Activated T-cell treated with anti-CD3 and anti-CD28 coated beads for 4 hours (primary cell): Measurements from ENCODE around the gene CHL1.

Experiments used
- DNase-seq: peaks from one replicate; pipeline ENCODE4 v3.0.0-alpha.2; 2020

Gene CHL1

DNA sequence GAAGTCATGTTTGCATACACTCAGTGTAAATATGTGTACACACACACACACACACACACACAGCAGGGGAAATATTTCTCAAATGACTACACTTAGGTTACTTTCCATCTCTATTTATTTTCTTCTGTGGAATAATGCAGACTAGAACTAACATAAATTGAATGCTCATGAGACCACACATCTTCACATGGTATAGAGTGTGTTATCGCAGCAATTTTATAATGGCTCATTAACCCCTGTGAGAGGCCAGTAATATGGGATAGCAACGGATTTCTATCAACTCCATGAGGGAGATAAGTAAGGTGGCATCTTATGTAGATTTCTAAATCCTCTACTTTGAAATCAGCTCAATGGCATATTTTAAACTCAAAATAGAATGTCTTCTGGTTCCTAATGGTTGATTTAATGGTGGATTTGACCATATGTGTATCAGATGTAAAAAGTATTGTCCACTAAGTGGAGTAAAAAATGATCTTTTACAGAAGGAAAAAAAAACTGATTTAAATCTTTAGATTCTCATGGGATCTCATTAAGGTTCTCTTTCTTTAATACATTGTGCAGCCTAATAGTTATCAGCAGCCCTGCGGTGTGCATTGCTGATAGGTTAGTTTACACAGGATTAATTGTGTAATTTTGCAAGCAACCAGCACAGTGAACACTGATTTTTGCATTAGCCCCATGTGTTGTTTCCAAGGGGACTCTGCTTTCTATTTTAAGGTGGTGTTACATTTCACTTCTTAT lies 32.0 kb downstream of the CHL1 start:
- DNase-seq: no peak

DNA sequence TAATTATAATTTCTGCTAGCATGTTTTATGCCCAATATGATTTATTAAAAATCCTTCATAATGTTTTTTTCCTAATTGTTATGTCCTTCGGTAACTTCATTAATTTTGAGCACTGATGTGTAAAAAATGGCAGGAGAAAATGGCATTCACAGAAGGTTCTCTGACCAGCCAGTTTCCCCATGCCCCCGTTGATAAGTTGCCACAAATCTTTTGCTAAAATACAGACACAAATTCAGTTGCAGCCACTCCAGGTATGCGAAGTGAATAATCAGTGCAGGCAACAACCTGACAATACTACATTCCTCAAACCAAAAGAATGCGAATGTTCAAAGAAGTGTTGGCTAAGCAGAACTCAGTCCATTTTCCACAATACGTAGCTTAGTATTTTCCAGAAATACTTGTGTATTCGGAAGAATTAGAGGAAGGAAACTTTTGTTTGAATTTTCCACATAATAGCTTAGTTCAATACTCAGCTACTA lies 32.7 kb downstream of the CHL1 start:
- DNase-seq: no peak

DNA sequence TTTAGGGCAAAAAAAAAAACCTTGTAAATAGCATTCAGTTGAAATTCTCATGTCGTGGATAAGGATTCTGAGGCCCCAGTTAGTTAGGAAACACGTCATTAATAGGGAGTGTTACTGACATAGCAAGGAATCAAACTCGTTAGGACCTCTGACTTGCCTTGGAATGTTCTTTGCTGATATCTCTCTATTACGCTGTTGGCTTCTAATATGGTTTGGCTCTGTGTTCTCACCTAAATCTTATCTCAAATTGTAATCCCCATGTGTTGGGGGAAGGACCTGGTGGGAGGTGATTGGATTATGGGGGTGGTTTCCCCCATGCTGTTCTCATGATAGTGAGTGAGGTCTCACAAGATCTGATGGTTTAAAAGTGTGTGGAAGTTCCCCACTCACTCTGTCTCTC lies 40.3 kb downstream of the CHL1 start:
- DNase-seq: no peak

- no peak for DNase-seq
Observed at GRCh38 chr3:242602-243355, 46.2 kb downstream of the CHL1 start.

GRCh38 chr3:243356-243725 lies 46.8 kb downstream of the CHL1 start:
- no peak for DNase-seq

- no peak for DNase-seq
Observed at GRCh38 chr3:244041-244440, 47.5 kb downstream of the CHL1 start.

GRCh38 chr3:247916-248315 lies 51.4 kb downstream of the CHL1 start:
- no peak for DNase-seq

DNA sequence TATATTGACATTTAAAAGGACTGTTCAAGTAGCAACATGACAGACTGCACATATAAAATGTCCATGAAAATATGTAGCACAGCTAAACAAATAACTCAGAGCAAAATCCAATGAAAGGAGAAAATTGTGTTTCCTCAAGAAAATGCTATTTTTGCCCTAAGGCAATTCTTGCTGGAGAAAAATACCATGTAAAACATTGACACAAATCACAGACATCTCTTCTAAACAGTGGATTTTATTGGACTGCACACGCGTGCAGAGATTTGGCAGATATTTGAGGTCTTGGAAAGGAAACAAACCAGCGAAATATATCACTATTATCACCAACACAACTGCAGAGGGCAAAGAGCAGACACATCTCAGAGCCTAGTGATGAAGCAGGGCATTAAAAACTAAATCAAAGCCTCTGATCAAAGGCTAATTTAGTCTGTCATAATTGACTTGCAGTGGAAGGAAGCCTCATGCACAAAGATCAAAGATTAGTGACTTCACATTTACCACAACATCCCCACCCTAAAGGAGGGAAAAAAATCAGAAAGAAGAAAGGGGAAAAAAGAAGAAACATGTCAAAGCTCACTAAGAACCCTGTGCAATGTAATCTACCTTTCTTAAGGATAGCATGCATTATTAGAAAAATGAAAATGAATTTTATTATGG lies 52.4 kb downstream of the CHL1 start:
- DNase-seq: no peak

DNA sequence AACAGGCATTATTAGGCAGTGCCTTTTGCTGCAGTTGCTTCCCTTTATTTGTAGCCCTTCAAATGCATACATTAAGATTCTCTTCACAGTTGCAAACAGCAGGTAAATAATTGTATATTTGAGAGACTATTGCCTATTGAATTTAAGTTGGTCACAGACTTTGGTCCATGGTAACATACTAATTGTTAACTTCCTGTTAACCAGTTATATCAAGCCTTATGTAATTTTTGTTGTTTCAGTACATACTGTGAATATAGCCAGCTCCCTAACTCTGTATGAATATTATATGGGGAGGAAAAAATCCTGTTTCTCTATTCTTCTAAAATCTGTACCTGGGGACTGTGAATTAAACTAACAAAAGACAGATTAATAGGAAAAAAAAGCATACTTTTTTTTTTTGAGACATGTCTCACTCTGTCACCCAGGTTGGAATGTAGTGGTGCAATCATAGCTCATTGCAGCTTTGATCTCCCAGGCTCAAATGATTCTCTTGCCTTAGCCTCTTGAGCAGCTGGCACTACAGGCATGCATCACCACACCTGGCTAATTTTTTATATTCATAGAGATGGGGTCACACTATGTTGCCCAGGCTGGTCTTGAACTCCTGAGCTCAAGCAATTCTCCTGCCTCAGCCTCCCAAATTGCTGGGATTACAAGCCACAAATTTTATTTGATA lies 53.2 kb downstream of the CHL1 start:
- DNase-seq: no peak

DNA sequence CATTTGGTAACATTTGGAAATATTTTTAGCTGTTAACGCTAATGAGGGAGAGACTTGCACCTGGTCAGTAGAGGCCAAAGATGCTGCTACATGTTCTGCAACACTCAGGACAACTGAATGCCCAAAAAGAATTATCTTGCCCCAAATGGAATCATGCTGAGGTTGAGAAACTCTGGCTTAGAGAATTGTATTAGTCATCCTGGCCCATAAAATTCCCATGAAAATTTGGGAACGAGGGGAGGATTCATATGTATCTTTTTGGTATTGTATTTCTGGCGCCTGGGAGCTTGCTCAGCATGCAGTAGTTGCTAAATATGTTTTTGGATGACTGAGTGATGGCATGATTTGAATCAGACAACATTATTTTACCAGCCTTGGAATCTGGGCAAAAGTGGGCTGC lies 59.9 kb downstream of the CHL1 start:
- DNase-seq: no peak

DNA sequence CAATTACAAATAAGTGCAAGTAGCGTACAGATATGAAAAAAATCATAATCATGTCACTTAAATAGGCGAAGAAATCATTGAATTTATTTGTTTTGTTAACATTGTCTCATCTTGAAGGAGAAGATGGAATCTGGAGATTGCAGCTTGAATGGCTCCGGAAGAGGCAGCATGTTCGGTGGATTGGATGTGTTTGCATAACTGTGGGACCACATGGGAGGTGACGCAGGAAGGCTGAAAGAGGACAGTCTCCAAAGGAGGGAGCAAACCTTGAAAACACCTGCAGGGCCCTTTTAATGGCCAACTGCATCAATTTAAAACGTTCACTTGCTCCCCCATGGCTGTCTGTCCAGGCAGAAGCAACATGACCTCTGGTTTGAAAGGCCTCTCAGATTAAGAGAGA lies 61.3 kb downstream of the CHL1 start:
- DNase-seq: no peak

- no peak for DNase-seq
Observed at GRCh38 chr3:260898-261297, 64.3 kb downstream of the CHL1 start.

DNA sequence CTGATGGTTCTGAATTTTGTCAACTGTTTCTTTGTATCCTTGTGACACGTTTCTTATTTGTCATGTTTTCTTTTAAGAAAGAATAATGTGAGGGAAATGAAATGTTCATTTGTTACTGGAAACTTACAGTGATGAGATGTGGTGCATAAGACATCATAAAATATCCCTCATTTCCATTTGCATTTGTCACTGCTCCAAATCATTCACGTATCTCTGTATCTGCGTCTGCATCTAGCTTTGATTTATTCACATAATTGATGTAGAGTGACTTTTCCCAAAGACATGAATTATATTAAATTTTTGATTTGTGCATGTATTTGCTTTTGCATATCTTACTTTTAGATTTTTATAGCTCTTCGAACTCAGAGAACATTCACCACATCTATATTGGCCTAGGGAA lies 66.8 kb downstream of the CHL1 start:
- no peak for DNase-seq

- no peak for DNase-seq
Observed at GRCh38 chr3:264394-265156, 68.0 kb downstream of the CHL1 start.

DNA sequence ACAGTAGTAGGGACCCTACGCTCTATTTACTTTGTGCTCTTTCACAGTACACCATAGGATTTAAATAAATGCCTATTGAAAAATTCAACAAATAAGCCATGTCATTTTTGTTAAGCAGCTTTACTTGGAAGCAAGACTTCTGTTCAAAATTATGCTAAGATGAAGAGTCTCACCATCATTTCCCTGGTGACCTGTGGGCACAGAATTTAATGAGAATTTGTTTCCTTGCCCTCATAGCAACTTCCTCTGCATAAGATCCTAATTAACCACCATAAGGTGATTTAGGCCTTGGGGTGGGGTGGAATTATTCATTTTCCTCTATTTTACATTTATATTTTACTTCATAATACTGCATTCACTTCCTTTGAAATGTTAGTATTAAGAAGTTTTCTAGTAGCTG lies 70.5 kb downstream of the CHL1 start:
- DNase-seq: no peak

DNA sequence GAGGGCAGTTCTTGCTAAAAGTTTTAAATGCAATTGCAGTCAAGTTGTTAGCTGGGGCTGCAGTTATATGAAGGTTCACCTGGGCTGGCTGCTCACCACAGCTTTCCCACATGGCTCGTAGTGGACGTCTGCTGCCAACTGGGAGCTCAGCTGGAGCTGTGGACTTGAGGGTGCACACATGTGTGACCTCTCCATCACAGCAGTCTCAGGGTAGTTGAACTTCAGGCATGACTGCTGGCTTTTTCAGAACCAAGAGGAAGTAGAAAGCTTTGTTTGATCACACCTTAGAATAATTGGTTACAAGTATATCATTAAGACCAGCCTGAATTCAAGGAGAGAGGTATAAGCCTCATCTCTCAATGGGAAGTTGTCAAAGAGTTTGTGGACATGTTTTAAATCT lies 74.1 kb downstream of the CHL1 start:
- DNase-seq: no peak

DNA sequence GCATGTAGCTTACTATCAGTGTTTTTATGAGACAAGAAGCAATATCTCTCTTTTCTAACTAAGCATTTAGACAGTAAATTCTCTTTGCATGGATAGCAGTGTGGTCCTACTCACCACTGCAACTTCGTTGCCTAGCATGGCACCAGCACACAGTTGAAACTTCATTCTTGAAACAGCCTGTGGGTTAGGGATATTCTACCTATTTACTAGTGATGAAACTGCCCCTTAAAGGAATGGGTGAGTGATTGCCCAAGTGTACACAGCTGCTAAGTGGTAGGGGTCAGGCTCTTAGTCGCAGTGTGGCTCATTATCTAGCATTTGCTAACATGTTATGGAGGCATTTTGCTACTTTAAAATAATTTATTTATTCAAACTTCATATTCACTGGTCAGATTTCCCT lies 78.4 kb downstream of the CHL1 start:
- DNase-seq: no peak

DNA sequence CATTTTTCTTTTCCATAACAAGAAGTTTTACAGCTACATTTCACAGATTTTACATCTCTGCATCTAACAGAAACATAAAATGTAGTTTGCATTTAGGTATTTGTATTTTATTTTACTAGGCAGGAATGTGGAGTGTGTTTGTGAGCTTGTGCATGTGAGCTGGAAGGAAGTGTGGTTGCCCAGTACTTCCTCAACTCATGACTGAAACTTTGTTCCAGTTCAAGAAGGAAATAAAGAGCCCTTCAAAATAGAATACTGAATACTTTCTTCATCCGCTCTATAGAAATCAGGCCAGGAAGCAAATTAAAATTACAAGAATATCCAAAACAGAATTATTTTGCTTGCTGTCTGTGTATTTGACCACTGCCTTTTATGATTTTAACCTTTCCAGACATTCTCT lies 81.3 kb downstream of the CHL1 start:
- DNase-seq: no peak

GRCh38 chr3:278300-279064 lies 81.9 kb downstream of the CHL1 start:
- DNase-seq: no peak

DNA sequence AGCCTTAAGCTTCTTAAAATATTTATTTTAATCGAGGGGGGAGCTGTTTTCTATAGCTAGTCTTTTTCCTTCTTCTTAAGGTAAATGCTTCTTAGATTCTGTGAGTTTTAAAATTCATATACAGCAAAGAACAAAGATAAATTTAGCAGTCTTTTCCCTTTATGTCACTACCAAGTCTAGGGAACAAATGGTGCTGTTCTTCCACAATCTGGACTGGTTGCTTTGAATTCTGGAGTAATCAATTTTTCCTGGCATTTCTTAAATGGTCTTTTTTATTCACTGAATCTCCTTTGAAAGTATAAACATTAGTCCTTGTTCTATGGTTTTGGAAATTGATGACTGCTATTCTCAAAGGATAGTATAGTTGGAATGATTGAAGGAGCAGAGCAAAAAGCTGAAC lies 82.8 kb downstream of the CHL1 start:
- DNase-seq: no peak

DNA sequence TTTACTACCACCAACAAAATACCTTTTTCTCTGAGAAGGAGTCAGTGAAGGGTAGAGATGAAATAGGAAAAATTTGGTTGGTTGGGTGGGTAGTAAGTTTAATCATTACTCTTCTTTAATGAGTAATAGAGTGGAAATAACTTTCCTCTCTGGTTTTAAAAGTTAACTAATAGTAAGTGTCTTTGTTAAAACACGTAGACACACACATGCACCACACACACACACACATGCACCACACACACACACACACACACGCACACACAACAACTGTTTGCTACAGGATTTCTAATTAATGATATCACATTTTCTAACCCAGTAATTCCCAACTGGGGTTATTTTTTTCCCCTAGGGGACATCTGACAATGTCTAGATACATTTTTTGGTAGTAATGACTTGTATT lies 84.1 kb downstream of the CHL1 start:
- DNase-seq: no peak

- no peak for DNase-seq
Observed at GRCh38 chr3:284322-284721, 87.8 kb downstream of the CHL1 start.
